ENCODE results near the gene ALPP. TPM values are rescaled to one million over a fixed set of nuclear protein-coding genes. Genes with fewer than 3 reads are reported as not detected.
"Not testable (repeated sequence)": the region's sequence is repeated elsewhere in the genome, so short reads cannot be mapped to it uniquely, and the experiment has no call there.

ALPP gene
- total and polyA plus RNA-seq, 4 donors: 0.06 to 0.30 (median 0.10) TPM; not detected in 1

- 78% methylated on average over 12 of the region's 12 CpGs for WGBS (ENCODE audit: insufficient coverage)
- H3K4me1 ChIP-seq (ENCODE audit: control insufficient read depth, insufficient read depth, low read length); H3K4me3 ChIP-seq (ENCODE audit: low read depth, low read length); H3K9me3 ChIP-seq (ENCODE audit: control insufficient read depth, insufficient read depth, low read length); H3K27me3 ChIP-seq (ENCODE audit: control insufficient read depth, insufficient read depth, low read length); H3K27ac ChIP-seq (ENCODE audit: low read depth, low read length); DNase-seq (ENCODE audit: low read depth in 4 of 6, low spot score in 6 of 6); H3K36me3 ChIP-seq (ENCODE audit: control insufficient read depth, insufficient read depth, low read length): not testable (repeated sequence)
Observed at GRCh38 chr2:232363064-232363783, 15.3 kb upstream of the ALPP start.

DNA sequence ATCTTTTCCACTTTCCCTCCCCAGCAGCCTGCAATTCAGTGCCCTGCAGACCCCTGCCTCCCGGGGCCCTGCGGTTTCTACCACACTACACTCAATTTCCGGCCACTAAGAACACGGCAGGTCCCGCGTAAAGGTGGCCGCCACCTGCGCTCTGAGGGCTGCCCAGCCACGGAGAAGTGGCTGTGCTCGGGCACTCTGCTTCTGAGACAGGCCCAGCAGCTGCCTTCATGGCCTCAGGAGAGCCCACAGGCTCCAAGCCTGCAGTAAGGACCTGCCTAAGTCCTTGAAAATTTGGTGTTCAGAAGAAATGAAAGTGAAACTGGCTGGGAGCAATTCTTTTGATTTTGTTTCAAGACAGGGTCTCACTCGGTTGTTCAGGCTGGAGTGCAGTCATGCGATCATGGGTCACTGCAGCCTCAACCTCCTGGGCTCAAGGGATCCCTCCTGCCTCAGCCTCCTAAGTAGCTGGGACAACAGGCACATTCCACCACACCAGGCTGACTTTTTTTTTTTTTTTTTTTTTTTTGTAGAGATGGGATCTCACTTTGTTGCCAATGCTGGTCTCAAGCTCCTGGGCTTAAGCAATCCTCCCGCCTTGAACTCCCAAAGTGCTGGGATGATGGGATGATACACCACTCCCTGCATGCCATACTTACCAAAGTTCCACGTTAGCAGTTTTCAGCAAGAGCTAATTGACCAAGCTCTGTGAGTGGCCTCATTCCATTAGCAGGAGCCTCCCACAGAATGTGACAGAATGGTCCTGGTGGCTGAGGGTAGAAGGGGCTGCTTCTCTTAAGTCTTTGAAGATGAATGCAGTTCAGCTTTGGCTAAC, 14.6 kb upstream of the ALPP start:
- H3K4me1 ChIP-seq (ENCODE audit: control insufficient read depth, insufficient read depth, low read length): no peaks in the 10 kb centered on the region
- H3K27me3 ChIP-seq (ENCODE audit: control insufficient read depth, insufficient read depth, low read length): no peaks in the 10 kb centered on the region
- H3K4me3 ChIP-seq (ENCODE audit: low read depth, low read length): no peak overlapping the region
- H3K9me3 ChIP-seq (ENCODE audit: control insufficient read depth, insufficient read depth, low read length): no peaks in the 10 kb centered on the region
- no peaks in the 10 kb centered on the region for H3K36me3 ChIP-seq (ENCODE audit: control insufficient read depth, insufficient read depth, low read length)
- no peak overlapping the region for H3K27ac ChIP-seq (ENCODE audit: low read depth, low read length)
- 89% methylated on average over 13 of the region's 14 CpGs for WGBS (ENCODE audit: insufficient coverage)
- DNase-seq (ENCODE audit: low read depth in 4 of 6, low spot score in 6 of 6): no peak

DNA sequence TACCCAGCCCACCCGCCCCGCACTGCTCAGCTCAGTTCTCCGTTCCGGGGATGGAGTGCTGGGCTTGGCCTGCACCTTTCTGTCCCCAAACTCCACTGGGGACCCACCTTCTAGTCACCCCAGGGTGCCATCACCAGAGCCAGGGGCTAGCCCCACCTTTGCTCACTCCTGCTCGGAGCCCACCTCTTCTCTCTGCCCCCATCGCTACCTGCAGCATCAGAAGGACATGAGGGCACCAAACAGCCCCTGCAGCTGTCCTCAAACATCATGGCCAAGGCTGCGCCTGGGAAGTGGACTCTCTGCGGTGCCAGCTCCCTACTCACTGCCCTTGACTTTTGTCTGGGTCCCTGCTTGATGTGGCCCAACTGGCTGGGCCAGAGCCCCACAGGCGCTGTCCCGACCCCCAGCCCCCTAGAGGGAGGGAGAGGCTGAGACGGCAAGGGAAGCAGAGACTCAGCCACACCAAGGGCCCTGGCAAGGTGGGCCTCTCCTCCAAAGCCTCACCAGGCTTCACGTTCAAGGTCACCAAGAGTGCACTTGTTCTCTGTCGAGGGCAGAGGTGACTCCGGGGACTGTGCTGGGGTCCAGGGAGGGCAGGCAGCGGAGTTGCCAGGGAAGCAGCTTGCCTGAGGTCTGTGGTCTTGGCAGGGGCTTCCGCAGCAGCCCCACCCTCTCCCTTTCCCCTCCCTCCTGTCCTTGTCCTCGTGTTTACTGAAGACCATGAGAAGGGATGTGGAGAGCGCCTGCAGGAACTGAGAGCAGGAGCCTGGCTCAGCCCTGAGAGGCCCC, 13.6 kb upstream of the ALPP start:
- H3K4me1 ChIP-seq (ENCODE audit: control insufficient read depth, insufficient read depth, low read length); H3K4me3 ChIP-seq (ENCODE audit: low read depth, low read length); H3K27me3 ChIP-seq (ENCODE audit: control insufficient read depth, insufficient read depth, low read length); H3K9me3 ChIP-seq (ENCODE audit: control insufficient read depth, insufficient read depth, low read length); H3K27ac ChIP-seq (ENCODE audit: low read depth, low read length); H3K36me3 ChIP-seq (ENCODE audit: control insufficient read depth, insufficient read depth, low read length); DNase-seq (ENCODE audit: low read depth in 4 of 6, low spot score in 6 of 6): not testable (repeated sequence)
- 87% methylated on average over 8 of the region's 18 CpGs for WGBS (ENCODE audit: insufficient coverage)

DNA sequence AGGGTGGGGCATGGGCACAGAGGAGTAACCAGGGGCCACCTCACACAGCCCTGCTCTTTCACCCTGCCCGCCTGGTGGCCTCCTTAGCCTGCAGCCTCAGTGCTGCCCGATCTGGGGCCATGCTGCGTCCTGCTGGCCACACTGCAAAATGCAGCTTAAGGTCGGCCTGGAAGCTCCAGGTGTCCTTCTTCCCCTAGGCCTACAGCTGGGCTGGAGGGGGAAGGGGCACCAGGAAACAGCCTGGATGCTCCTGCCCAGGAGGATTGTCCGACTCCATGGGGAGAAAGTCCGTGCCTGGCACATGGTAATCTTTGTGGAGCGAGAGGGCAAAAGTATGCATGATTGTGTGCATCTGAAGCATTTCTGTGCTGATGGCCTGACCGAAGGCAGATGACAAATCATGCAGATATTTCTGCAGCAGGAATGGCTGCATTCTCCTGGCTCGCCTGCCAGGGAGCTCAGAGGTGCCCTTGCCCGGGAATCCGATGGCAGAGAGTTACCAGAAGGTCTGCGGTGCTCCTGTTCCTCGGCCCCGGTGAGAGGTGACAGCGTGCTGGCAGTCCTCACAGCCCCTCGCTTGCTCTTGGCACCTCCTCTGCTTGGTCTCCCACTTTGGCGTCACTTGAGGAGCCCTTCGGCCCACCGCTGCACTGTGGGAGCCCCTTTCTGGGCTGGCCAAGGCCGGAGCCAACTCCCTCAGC, 12.8 kb upstream of the ALPP start:
- 80% methylated on average over 20 of the region's 20 CpGs for WGBS (ENCODE audit: insufficient coverage)
- peaks cover 10% of the 10 kb centered on the region for H3K4me1 ChIP-seq (ENCODE audit: control insufficient read depth, insufficient read depth, low read length)

DNA sequence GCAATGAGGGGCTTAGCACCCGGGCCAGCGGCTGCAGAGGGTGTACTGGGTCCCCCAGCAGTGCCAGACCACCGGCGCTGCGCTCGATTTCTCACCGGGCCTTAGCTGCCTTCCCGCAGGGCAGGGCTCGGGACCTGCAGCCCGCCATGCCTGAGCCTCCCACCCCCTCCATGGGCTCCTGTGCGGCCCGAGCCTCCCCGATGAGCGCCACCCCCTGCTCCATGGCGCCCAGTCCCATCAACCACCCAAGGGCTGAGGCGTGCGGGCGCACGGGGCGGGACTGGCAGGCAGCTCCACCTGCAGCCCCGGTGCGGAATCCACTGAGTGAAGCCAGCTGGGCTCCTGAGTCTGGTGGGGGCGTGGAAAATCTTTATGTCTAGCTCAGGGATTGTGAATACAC, 12.1 kb upstream of the ALPP start:
- WGBS (ENCODE audit: insufficient coverage): 89% methylated on average over 18 of the region's 23 CpGs
- not testable (repeated sequence) for DNase-seq (ENCODE audit: low read depth in 4 of 6, low spot score in 6 of 6)

More for the DNA sequence above, 12.8 kb upstream of the ALPP start:
- Histone ChIP-seq H3K4me3 (ENCODE audit: low read depth, low read length) (no peak overlapping the region), H3K36me3 (ENCODE audit: control insufficient read depth, insufficient read depth, low read length) (no peaks in the 10 kb centered on the region), H3K27me3 (ENCODE audit: control insufficient read depth, insufficient read depth, low read length) (no peaks in the 10 kb centered on the region), H3K9me3 (ENCODE audit: control insufficient read depth, insufficient read depth, low read length) (no peaks in the 10 kb centered on the region), H3K27ac (ENCODE audit: low read depth, low read length) (no peak overlapping the region)
- DNase-seq (ENCODE audit: low read depth in 4 of 6, low spot score in 6 of 6): no peak

GRCh38 chr2:232367016-232367415, 11.5 kb upstream of the ALPP start:
- Histone ChIP-seq H3K36me3 (ENCODE audit: control insufficient read depth, insufficient read depth, low read length) (no peaks in the 10 kb centered on the region), H3K9me3 (ENCODE audit: control insufficient read depth, insufficient read depth, low read length) (no peaks in the 10 kb centered on the region), H3K4me1 (ENCODE audit: control insufficient read depth, insufficient read depth, low read length) (peaks cover 10% of the 10 kb centered on the region), H3K4me3 (ENCODE audit: low read depth, low read length) (no peak overlapping the region), H3K27ac (ENCODE audit: low read depth, low read length) (no peak overlapping the region), H3K27me3 (ENCODE audit: control insufficient read depth, insufficient read depth, low read length) (no peaks in the 10 kb centered on the region)
- 90% methylated on average over 7 of the region's 7 CpGs for WGBS (ENCODE audit: insufficient coverage)
- no peak for DNase-seq (ENCODE audit: low read depth in 4 of 6, low spot score in 6 of 6)

More for the DNA sequence above, 12.1 kb upstream of the ALPP start:
- H3K27me3 ChIP-seq (ENCODE audit: control insufficient read depth, insufficient read depth, low read length); H3K4me3 ChIP-seq (ENCODE audit: low read depth, low read length); H3K9me3 ChIP-seq (ENCODE audit: control insufficient read depth, insufficient read depth, low read length); H3K36me3 ChIP-seq (ENCODE audit: control insufficient read depth, insufficient read depth, low read length); H3K4me1 ChIP-seq (ENCODE audit: control insufficient read depth, insufficient read depth, low read length); H3K27ac ChIP-seq (ENCODE audit: low read depth, low read length): not testable (repeated sequence)

DNA sequence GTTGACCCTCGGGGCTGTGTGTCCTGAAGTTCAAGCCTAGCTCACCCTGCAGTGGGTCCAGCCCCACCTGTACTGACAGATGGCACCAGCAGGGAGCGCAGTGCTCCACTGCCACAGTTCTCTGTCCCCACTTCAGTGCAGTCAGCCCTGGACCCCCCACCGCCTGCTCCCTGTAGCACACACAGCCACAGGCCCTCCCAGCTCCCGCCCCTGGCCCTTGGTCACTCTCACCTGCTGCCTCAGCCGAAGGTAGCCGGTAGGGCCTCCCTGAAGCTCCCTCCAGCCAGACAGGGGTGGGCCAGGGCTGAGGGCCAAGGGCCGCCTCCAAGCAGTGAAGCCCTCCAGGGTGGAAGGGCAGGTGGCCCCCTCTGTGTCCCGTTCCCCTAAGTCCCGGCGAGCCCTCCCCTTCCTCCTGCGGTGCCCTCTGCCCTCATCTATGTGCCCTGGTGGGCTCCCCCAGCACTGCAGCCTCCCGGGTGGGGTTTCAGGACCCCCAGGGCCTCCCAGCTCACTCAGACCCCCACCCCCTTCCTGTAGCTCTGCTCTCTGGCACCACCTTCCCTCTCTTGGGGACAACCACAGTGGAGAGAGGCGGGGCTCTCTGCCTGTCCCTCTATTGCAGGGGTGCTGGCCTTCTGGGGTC, 10.8 kb upstream of the ALPP start:
- no peaks in the 10 kb centered on the region for H3K36me3 ChIP-seq (ENCODE audit: control insufficient read depth, insufficient read depth, low read length)
- DNase-seq (ENCODE audit: low read depth in 4 of 6, low spot score in 6 of 6): no peak
- 84% methylated on average over 12 of the region's 13 CpGs for WGBS (ENCODE audit: insufficient coverage)
- no peaks in the 10 kb centered on the region for H3K9me3 ChIP-seq (ENCODE audit: control insufficient read depth, insufficient read depth, low read length)
- H3K27ac ChIP-seq (ENCODE audit: low read depth, low read length): no peak overlapping the region
- no peak overlapping the region for H3K4me3 ChIP-seq (ENCODE audit: low read depth, low read length)
- H3K27me3 ChIP-seq (ENCODE audit: control insufficient read depth, insufficient read depth, low read length): no peaks in the 10 kb centered on the region
- peaks cover 10% of the 10 kb centered on the region for H3K4me1 ChIP-seq (ENCODE audit: control insufficient read depth, insufficient read depth, low read length)

- DNase-seq (ENCODE audit: low read depth in 4 of 6, low spot score in 6 of 6): no peak
- H3K36me3 ChIP-seq (ENCODE audit: control insufficient read depth, insufficient read depth, low read length): no peaks in the 10 kb centered on the region
- 93% methylated on average over 13 of the region's 15 CpGs for WGBS (ENCODE audit: insufficient coverage)
- no peak overlapping the region for H3K4me3 ChIP-seq (ENCODE audit: low read depth, low read length)
- peaks cover 10% of the 10 kb centered on the region for H3K4me1 ChIP-seq (ENCODE audit: control insufficient read depth, insufficient read depth, low read length)
- H3K27me3 ChIP-seq (ENCODE audit: control insufficient read depth, insufficient read depth, low read length): no peaks in the 10 kb centered on the region
- no peaks in the 10 kb centered on the region for H3K9me3 ChIP-seq (ENCODE audit: control insufficient read depth, insufficient read depth, low read length)
- no peak overlapping the region for H3K27ac ChIP-seq (ENCODE audit: low read depth, low read length)
Observed at GRCh38 chr2:232368311-232368731, 10.2 kb upstream of the ALPP start.

All from spinal cord (tissue), 10 donors.